HG02571 (cell line): Measurements from ENCODE around the gene SERPINC1.
"Not testable (repeated sequence)": the region's sequence is repeated elsewhere in the genome, so short reads cannot be mapped to it uniquely, and the experiment has no call there.

Source experiments
- ATAC-seq: cut with Tn5 transposase; IDR thresholded peaks from one replicate; pipeline ENCODE4 v1.9.1; 2021; ENCODE audit warnings: mild to moderate bottlenecking, moderate library complexity; ENCODE audit not compliant: unreplicated experiment

SERPINC1 gene

DNA sequence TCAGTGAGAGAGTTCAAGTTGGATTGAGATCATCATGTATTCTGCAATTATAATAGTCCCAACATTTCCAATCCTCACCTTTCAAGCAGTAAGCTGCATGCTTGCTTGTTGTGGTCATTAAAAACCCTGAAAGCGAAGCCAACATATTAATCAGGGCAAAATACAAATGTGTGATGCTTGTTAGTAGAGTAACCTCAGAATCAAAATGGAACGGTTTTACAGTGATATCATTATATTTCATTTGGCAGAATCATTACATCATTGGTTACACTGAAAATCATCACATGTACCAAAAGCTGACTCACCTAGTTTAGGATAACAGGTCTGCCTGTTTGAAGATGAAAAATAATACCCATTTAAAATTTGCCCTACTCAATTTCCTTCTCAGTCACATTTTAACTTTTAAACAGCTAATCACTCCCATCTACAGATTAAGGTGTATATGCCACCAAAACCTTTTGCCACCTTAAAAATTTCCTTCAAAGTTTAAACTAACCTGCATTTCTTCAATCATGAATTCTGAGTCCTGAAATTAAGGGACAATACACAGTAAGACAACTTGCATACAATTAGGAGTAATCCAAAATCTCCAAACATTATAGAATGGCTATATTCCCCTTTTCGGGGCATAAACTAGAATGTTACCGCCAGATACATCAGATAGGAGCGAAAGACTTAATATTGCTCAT is 52.8 kb downstream of the SERPINC1 start:
- ATAC-seq: no peak

DNA sequence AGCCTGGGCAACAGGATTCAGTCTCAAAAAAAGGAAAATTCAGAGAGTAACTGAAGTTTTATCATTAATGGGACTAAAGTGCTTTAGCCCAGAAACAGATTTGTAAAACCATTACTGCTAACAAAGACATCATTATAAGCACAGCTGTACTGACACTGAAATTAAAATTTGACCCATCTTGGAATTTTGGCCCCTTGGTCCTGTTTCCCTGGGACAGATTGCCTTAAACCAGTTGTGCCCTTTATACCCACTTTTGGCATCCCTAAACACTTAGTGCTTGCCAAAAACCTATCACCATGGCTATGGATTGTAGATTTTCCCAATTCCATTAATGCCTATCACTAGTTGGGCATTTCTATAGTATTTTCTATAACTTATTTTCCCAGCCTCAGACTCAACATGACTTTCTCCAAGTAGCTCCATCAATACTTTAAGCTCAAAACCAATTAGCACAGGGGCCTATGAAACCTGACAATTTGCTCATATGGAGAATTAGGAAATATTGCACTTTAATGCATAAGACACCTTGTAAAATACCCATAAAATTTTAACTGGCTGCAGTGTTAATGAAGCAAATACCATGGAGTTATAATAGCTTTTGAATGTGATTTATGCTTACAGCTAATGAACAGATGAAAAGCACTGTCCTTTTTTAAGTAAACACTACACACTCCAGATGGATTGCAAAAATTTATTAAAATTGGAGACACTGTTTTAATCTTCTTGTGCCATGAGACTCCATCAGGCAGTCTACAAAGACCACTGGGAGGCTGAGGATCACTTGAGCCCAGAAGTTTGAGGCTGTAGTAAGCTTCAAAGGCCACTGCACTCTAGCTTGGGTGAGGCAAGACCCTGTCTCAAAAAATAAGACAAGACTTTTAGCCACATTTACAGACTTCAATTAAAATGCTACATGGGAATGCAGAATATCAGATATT is 53.6 kb downstream of the SERPINC1 start:
- ATAC-seq: no peak

DNA sequence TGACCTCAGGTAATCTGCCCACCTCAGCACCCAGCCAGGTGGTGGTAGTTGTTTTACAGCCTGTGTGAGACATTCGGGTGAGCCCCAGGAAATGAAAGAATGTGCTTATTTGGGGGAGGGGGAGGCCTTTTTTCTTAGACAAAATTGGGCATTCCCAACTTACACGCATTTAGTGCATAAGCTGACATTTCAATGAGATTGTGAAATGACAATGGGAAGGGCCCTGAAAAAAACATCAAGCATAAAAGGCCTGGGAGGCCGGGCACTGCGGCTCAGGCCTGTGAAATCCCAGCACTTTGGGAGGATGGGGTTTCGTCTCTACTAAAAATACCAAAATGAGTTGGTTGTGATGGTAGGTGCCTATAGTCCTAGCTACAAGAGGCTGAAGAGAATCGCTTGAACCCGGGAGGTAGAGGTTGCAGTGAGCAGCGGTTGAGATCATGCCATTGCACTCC is 54.3 kb downstream of the SERPINC1 start:
- no peak for ATAC-seq

DNA sequence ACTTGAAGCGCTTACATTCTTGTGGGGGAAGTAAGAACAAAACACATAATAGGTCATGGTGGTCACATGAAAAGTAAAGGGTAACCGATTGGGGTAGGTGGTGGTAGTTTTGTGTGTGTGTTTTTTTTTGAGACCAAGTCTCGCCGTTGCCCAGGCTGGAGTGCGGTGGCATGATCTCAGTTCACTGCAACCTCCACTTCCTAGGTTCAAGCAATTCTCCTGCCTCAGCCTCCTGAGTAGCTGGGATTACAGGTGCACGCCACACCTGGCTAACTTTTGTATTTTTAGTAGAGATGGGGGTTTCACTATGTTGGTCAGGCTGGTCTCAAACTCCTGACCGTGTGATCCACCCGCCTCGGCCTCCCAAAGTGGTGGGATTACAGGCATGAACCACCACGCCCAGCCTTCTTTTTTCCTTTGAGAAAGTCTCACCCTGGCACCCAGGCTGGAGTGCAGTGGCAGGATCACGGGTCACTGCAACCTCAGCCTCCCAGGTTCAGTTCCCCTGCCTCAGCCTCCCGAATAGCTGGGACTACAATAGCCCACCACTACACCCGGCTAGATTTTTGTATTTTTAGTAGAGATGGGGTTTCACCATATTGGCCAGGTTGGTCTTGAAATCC is 54.9 kb downstream of the SERPINC1 start:
- ATAC-seq: not testable (repeated sequence)

DNA sequence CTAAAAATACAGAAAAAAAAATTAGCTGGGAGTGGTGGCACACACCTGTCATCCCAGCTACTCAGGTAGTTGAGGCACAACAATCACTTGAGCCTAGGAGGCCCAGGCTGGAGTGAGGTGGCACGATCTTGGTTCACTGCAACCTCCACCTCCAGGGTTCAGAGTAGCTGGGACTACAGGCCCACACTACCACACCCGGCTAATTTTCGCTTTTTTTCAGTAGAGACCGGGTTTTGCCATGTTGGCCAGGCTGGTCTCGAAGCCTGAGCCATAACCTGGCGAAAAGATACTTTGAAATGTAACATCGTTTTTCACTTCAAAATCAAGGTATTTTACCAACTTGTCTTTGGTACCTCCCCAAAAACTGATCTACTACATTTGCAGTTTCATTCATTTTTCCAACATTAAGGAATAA is 55.4 kb downstream of the SERPINC1 start:
- ATAC-seq: no peak

DNA sequence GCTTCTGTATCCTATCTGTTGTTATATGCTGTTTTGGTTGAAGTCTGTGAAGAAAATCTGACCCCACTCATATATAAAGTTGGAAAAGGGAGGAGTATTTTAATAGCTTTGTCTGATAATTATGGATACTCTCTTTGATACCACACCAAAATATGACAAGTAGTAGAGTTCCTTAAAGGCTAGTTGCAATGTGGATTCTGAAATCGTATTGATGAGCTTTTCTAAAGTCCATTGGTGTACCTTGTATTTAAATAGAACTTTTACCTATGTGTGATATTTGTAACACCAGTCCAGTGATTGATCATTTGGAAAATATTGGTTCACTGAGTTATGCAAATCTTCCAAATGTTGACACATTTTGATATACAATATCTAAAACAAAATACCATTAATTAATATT is 57.1 kb downstream of the SERPINC1 start:
- no peak for ATAC-seq

DNA sequence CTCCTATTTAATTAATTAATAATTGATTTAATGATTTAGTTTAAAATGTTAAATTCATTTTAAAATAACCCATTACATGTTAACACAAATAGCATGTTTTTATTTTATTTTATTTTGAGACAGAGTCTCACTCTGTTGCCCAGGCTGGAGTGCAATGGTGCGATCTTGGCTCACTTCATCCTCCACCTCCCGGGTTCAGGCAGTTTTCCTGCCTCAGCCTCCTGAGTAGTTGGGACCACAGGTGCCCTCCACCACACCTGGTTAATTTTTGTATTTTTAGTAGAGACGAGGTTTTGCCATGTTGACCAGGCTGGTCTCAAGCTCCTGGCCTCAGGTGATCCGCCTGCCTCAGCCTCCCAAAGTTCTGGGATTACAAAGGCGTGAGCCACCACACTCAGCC is 57.6 kb downstream of the SERPINC1 start:
- ATAC-seq: not testable (repeated sequence)

DNA sequence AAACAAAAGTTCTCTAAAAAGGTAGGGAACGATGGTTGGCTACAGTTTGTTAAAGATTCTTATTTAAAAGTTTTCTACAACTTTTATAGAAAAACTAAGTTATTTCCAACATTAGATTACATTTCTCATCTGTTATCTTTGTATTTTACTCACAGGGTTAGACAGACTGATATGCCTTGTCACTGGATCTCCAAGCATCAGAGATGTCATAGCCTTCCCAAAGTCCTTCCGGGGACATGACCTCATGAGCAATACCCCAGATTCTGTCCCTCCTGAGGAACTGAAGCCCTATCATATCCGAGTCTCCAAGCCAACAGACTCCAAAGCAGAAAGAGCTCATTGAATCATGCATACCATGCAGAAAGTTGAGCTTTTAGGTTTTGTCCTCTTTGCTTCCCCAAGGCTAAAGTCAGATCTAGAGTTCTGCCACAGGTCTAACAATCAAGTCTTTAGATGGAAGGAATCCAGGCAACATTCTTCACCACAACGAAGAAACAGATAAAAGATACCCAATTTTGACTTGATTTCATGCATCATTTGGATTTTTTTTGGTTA is 59.7 kb downstream of the SERPINC1 start:
- no peak for ATAC-seq

DNA sequence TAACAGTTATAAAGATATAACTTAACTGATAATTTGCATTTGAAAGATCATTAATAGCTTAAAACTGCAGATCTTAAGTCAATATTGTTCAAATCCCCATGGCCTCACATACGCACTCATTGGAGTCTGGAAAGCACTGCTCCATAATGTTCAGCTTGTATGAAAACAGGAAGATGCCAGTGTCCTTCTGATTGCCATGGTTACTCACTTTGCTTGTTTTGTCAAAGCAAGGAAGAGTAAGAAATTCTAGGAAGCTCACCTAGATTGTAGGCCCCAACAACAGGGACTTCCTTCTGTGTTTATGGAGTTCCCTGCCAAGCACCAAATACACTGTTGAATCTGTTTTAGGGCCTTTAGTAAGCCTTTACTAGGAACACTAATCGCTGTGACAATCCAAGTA is 60.2 kb downstream of the SERPINC1 start:
- no peak for ATAC-seq

DNA sequence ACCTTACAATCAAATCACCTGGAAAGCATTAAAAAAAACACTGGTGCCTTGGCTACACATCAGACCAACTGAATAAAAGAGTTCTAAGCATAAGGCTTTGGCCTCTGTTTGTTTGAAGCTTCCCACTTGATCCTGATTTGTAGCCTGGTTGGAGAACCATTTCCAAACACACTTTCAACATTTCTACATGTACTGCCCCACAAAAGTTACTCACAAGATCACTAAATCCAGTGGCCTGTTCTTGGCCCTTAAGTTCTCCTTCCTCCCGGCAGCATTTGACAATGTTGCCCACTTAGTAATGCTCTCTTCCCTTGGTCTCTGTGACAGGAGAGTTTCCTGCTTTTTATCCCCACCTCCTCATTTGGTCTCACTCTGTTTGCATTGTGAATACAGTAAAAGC is 61.1 kb downstream of the SERPINC1 start:
- no peak for ATAC-seq
